Uterus (tissue), 4 donors: Measurements from ENCODE around the gene GHRH. TPM values are rescaled to one million over a fixed set of nuclear protein-coding genes. Genes with fewer than 3 reads are reported as not detected.
A peak's percentile ranks its signal among the peaks of the same experiment; 100 is the strongest.

Source experiments
- DNase-seq, 2 donors: peaks; one replicate each; pipeline ENCODE4 v3.0.0-alpha.2; 2019 to 2020
- H3K27ac ChIP-seq, 2 donors: fragments of 200-600 bp; sonication (generic); 1 replicate in 1 of 2; 2 replicates in 1 of 2; pipeline ENCODE4 v1.5.1; 2016 to 2018
- H3K27me3 ChIP-seq, 2 donors: fragments of 200-600 bp; sonication (generic); one replicate each; pipeline ENCODE4 v1.5.1; 2018 to 2019; ENCODE audit warnings: control low read depth in 1 of 2
- H3K36me3 ChIP-seq, 2 donors: fragments of 200-600 bp; sonication (generic); one replicate each; pipeline ENCODE4 v1.5.1; 2019; ENCODE audit warnings: control low read depth in 1 of 2
- H3K4me1 ChIP-seq, 2 donors: fragments of 200-600 bp; sonication (generic); one replicate each; pipeline ENCODE4 v1.5.1; 2018 to 2019; ENCODE audit warnings: control low read depth in 1 of 2
- H3K4me3 ChIP-seq, 2 donors: fragments of 200-600 bp; sonication (generic); 1 replicate in 1 of 2; 2 replicates in 1 of 2; pipeline ENCODE4 v1.5.1; 2018 to 2019; ENCODE audit warnings: mild to moderate bottlenecking in 1 of 2
- H3K9me3 ChIP-seq, 2 donors: fragments of 200-600 bp; sonication (generic); one replicate each; pipeline ENCODE4 v1.5.1; 2019; ENCODE audit warnings: control low read depth in 1 of 2
- CTCF ChIP-seq, 4 experiments: fragments of 200-600 bp in 2 of 4; fragments of 450-650 bp in 2 of 4; sonication (generic) in 2 of 4; IDR thresholded peaks; one replicate each; pipeline ENCODE4 v1.5.1; 2016 to 2019; ENCODE audit warnings: antibody characterized with exemption in 4 of 4, mild to moderate bottlenecking in 2 of 4, moderate library complexity in 1 of 4
- POLR2A ChIP-seq, 2 donors: fragments of 450-650 bp; IDR thresholded peaks; one replicate each; pipeline ENCODE4 v1.6.1; 2016; ENCODE audit warnings: antibody characterized with exemption in 2 of 2, mild to moderate bottlenecking in 1 of 2, moderate library complexity in 1 of 2
- intact Hi-C: fragments of 100-400 bp; cut with DNase I; formaldehyde crosslinking; loops from one replicate; pipeline ENCODE4 v1.15.1; 2023; ENCODE audit warnings: low total_unique reads
- total RNA-seq, 4 donors: library from RNA; depleted of rRNA in 3 of 4; stranded (reverse); fragments of >200 nt in 3 of 4; gene quantifications; one replicate each; pipeline versions ENCODE4 v1.1.0 to v1.2.4, GENCODE V29; 2014 to 2023
- donor health status: DM: yes; HTN: yes; CAD: no.

The GHRH gene
- total RNA-seq, 4 donors from 2014 or later, result not detected

- Histone ChIP-seq H3K4me1 (peaks cover 11 to 12% of the 10 kb centered on the region in 2 donors), H3K27ac (peak overlapping the region; percentile 82 to 93), H3K27me3 (no peaks in the 10 kb centered on the region), H3K36me3 (no peaks in the 10 kb centered on the region), H3K4me3 (no peak overlapping the region), H3K9me3 (no peaks in the 10 kb centered on the region)
- TF ChIP-seq POLR2A (IDR thresholded peaks at IDR 0.05) (no peak), CTCF (IDR thresholded peaks at IDR 0.05) (no peak)
- intact Hi-C loops, result no loop called here
- no peak for DNase-seq
Measured at GRCh38 chr20:37293301-37293943, 31.8 kb upstream of the GHRH start.

GRCh38 chr20:37291724-37292126 is 30.1 kb upstream of the GHRH start:
- peak overlapping the region in 1 of 2 donors; percentile 26 for H3K27ac ChIP-seq
- H3K4me1 ChIP-seq, result peaks cover 6 to 11% of the 10 kb centered on the region in 2 donors
- H3K9me3 ChIP-seq, result no peaks in the 10 kb centered on the region
- DNase-seq, result no peak
- no peak overlapping the region for H3K4me3 ChIP-seq
- TF ChIP-seq CTCF (IDR thresholded peaks at IDR 0.05), result no peak
- TF ChIP-seq POLR2A (IDR thresholded peaks at IDR 0.05), result no peak
- H3K36me3 ChIP-seq, result no peaks in the 10 kb centered on the region
- H3K27me3 ChIP-seq, result no peaks in the 10 kb centered on the region
- intact Hi-C loops, result no loop called here

- intact Hi-C loops, result no loop called here
- Histone ChIP-seq H3K9me3 (no peaks in the 10 kb centered on the region), H3K4me3 (peak overlapping the region; percentile 94 to 96), H3K36me3 (no peaks in the 10 kb centered on the region), H3K4me1 (peaks cover 0 to 2% of the 10 kb centered on the region in 2 donors), H3K27me3 (no peaks in the 10 kb centered on the region), H3K27ac (peak overlapping the region; percentile 95 to 96)
- no peak for DNase-seq
- TF ChIP-seq CTCF (IDR thresholded peaks at IDR 0.05), result no peak
- TF ChIP-seq POLR2A (IDR thresholded peaks at IDR 0.05), result no peak
Measured at GRCh38 chr20:37290158-37290810, 28.7 kb upstream of the GHRH start.

- Histone ChIP-seq H3K27ac (no peak overlapping the region), H3K9me3 (no peaks in the 10 kb centered on the region), H3K36me3 (no peaks in the 10 kb centered on the region), H3K27me3 (no peaks in the 10 kb centered on the region), H3K4me1 (no peaks in the 10 kb centered on the region), H3K4me3 (no peak overlapping the region)
- no peak for TF ChIP-seq CTCF (IDR thresholded peaks at IDR 0.05)
- TF ChIP-seq POLR2A (IDR thresholded peaks at IDR 0.05), result no peak
- intact Hi-C loops, result no loop called here
- DNase-seq, result no peak
Measured at GRCh38 chr20:37288091-37288490, 26.5 kb upstream of the GHRH start.

GRCh38 chr20:37285664-37286374 is 24.2 kb upstream of the GHRH start:
- H3K36me3 ChIP-seq, result no peaks in the 10 kb centered on the region
- no peak overlapping the region for H3K27ac ChIP-seq
- TF ChIP-seq CTCF (IDR thresholded peaks at IDR 0.05) (no peak), POLR2A (IDR thresholded peaks at IDR 0.05) (no peak)
- H3K4me1 ChIP-seq, result no peaks in the 10 kb centered on the region
- no peaks in the 10 kb centered on the region for H3K9me3 ChIP-seq
- intact Hi-C loops, result no loop called here
- DNase-seq, result no peak
- H3K27me3 ChIP-seq, result no peaks in the 10 kb centered on the region
- no peak overlapping the region for H3K4me3 ChIP-seq
